Measurements from ENCODE around the gene OR6Q1. TPM values are rescaled to one million over a fixed set of nuclear protein-coding genes. Genes with fewer than 3 reads are reported as not detected.

The OR6Q1 gene
- total RNA-seq, 1 donor from 2014 or later: not detected

DNA sequence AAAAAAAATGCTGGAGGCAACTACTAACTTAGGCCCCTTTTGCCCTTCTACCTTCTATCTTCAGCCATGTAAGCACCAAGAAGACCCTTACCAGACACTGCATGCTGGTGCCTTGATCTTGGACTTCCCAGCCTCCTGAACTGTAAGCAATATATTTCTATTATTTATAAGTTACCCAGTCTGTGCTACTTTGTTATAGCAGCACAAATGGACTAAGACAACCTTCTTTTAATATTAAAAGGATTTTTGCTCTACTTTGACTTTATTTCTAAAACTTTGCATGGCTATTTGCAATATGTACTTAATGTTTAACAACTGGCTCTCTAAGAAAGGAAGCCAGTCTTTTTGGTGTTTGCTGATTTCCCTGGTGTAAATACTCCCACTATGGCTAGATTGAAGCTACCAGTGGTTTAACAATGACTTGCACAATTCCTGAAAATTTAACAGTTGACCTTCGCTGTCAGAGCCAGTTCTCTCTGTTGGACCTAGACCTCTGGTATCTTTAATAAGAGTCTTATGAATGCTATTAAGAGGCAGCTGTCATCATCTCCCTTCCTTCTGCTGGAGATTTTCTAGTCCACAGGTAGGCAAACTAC, 25.2 kb downstream of the OR6Q1 start:
- H3K27me3 Mint-ChIP-seq (ENCODE audit: unreplicated experiment): no peaks in the 10 kb centered on the region
- TF ChIP-seq, protein P1, sequence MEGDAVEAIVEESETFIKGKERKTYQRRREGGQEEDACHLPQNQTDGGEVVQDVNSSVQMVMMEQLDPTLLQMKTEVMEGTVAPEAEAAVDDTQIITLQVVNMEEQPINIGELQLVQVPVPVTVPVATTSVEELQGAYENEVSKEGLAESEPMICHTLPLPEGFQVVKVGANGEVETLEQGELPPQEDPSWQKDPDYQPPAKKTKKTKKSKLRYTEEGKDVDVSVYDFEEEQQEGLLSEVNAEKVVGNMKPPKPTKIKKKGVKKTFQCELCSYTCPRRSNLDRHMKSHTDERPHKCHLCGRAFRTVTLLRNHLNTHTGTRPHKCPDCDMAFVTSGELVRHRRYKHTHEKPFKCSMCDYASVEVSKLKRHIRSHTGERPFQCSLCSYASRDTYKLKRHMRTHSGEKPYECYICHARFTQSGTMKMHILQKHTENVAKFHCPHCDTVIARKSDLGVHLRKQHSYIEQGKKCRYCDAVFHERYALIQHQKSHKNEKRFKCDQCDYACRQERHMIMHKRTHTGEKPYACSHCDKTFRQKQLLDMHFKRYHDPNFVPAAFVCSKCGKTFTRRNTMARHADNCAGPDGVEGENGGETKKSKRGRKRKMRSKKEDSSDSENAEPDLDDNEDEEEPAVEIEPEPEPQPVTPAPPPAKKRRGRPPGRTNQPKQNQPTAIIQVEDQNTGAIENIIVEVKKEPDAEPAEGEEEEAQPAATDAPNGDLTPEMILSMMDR (IDR thresholded peaks at IDR 0.05; ENCODE audit: partially characterized antibody, unreplicated experiment): no peak
- H3K4me3 Mint-ChIP-seq (ENCODE audit: unreplicated experiment): no peak overlapping the region
- H3K9me3 Mint-ChIP-seq (ENCODE audit: unreplicated experiment): no peaks in the 10 kb centered on the region
- no peaks in the 10 kb centered on the region for H3K36me3 Mint-ChIP-seq (ENCODE audit: unreplicated experiment)
- H3K4me1 Mint-ChIP-seq (ENCODE audit: low read depth, unreplicated experiment): no peaks in the 10 kb centered on the region
- DNase-seq: no peak
- H3K27ac Mint-ChIP-seq (ENCODE audit: unreplicated experiment): no peak overlapping the region

DNA sequence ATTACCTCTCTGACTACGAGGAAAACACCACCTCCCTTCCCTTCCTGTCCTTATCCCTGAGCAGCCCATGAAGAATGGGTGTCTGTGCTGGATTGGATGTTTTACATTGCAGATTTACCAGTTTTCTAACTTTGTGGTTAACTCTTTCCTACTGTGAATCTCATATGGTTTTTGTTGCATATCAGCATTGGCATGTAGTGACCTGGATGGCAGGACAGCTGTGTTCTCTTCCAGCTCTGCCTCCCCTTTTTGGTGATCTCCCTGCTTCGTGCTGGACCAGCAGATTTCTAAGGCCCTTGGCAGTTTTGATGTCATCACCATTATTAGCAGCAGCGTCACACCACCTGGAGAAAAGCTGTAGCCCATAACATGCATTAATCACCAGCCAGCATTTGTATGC, 26.7 kb downstream of the OR6Q1 start:
- no peaks in the 10 kb centered on the region for H3K9me3 Mint-ChIP-seq (ENCODE audit: unreplicated experiment)
- H3K27ac Mint-ChIP-seq (ENCODE audit: unreplicated experiment): no peak overlapping the region
- H3K36me3 Mint-ChIP-seq (ENCODE audit: unreplicated experiment): no peaks in the 10 kb centered on the region
- no peak for DNase-seq
- no peaks in the 10 kb centered on the region for H3K27me3 Mint-ChIP-seq (ENCODE audit: unreplicated experiment)
- no peaks in the 10 kb centered on the region for H3K4me1 Mint-ChIP-seq (ENCODE audit: low read depth, unreplicated experiment)
- TF ChIP-seq, protein P1 (IDR thresholded peaks at IDR 0.05; ENCODE audit: partially characterized antibody, unreplicated experiment): no peak
- H3K4me3 Mint-ChIP-seq (ENCODE audit: unreplicated experiment): no peak overlapping the region

DNA sequence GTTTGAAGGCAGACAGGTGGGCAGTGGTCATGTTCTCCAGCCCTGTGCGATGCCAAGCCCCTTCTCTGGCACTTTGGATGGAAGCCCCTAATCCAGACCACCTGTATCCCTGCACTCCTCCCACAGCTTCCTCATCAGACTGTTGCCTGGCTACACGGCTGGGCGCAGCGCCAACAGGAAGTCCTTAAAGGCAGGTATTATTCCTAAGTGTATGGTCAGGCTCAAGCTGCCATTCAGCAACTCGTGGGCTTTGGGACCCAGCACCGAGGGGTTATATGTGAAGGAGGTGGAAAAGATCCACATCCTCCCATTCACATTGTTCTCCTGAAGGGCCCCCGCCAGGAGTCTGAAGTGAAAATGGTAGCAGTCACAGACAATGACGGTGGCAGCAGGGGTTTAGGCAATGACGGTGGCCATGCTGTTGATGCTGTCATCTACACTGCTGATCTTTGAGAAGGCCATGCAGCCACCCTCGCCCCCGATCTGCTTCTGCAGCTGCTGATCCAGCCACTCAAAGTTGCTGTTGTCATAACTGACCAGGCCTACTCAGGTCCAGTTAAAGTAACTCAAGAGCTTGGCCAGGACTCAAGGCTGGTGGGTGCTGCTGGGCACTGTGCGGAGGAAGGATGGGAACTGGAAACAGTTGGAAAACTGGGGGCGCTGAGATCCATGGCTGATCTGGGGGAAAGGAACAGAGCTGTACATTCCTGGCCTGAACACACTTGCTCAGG, 27.7 kb downstream of the OR6Q1 start:
- Mint-ChIP-seq H3K4me1 (ENCODE audit: low read depth, unreplicated experiment) (no peaks in the 10 kb centered on the region), H3K9me3 (ENCODE audit: unreplicated experiment) (no peaks in the 10 kb centered on the region), H3K27me3 (ENCODE audit: unreplicated experiment) (no peaks in the 10 kb centered on the region), H3K36me3 (ENCODE audit: unreplicated experiment) (no peaks in the 10 kb centered on the region), H3K4me3 (ENCODE audit: unreplicated experiment) (no peak overlapping the region), H3K27ac (ENCODE audit: unreplicated experiment) (no peak overlapping the region)
- DNase-seq: no peak
- TF ChIP-seq, protein P1 (IDR thresholded peaks at IDR 0.05; ENCODE audit: partially characterized antibody, unreplicated experiment): no peak

DNA sequence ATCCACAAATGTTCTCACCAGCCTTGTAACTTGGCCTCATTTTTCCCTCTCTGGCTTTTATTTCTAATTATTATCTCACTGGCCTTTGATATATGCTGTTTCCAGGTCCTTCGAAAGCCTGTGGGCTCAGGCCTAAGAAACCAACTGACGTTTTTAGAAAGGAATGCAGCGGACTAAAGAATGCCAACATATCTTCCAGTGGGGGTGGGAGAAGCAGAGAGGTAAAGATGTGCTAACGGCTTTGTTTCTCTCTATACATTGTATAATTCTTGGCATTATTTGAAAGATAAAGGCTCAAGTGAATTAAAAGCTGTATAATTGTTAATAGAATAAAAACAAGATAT, 28.2 kb downstream of the OR6Q1 start:
- H3K36me3 Mint-ChIP-seq (ENCODE audit: unreplicated experiment): no peaks in the 10 kb centered on the region
- DNase-seq: no peak
- H3K4me1 Mint-ChIP-seq (ENCODE audit: low read depth, unreplicated experiment): no peaks in the 10 kb centered on the region
- H3K9me3 Mint-ChIP-seq (ENCODE audit: unreplicated experiment): no peaks in the 10 kb centered on the region
- no peak overlapping the region for H3K4me3 Mint-ChIP-seq (ENCODE audit: unreplicated experiment)
- H3K27ac Mint-ChIP-seq (ENCODE audit: unreplicated experiment): no peak overlapping the region
- no peaks in the 10 kb centered on the region for H3K27me3 Mint-ChIP-seq (ENCODE audit: unreplicated experiment)
- TF ChIP-seq, protein P1 (IDR thresholded peaks at IDR 0.05; ENCODE audit: partially characterized antibody, unreplicated experiment): no peak

DNA sequence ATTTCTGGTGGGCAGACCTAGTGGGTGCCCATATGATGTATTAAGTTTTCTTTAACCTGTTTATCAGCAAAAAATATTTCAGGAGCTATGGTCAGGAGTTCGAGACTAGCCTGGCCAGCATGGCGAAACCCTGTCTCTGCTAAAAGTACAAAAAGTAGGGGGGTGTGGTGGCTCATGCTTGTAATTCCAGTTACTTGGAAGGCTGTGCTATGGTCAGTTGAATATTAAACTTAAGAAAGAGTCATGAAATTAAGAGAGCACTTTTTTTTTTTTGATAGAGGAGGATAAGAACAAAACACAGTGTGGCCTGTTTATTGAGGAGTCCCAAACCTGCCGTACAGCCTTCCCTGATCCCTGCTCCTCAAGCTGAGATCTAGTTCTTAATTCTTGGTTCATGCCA, 29.8 kb downstream of the OR6Q1 start:
- H3K9me3 Mint-ChIP-seq (ENCODE audit: unreplicated experiment): no peaks in the 10 kb centered on the region
- H3K4me3 Mint-ChIP-seq (ENCODE audit: unreplicated experiment): no peak overlapping the region
- DNase-seq: no peak
- no peaks in the 10 kb centered on the region for H3K27me3 Mint-ChIP-seq (ENCODE audit: unreplicated experiment)
- TF ChIP-seq, protein P1 (IDR thresholded peaks at IDR 0.05; ENCODE audit: partially characterized antibody, unreplicated experiment): no peak
- H3K36me3 Mint-ChIP-seq (ENCODE audit: unreplicated experiment): no peaks in the 10 kb centered on the region
- no peak overlapping the region for H3K27ac Mint-ChIP-seq (ENCODE audit: unreplicated experiment)
- no peaks in the 10 kb centered on the region for H3K4me1 Mint-ChIP-seq (ENCODE audit: low read depth, unreplicated experiment)
